HG03175 (cell line): ENCODE measurements around the gene SGPP1.
"Not testable (repeated sequence)": the region's sequence is repeated elsewhere in the genome, so short reads cannot be mapped to it uniquely, and the experiment has no call there.

ENCODE experiments used
- ATAC-seq: cut with Tn5 transposase; IDR thresholded peaks from one replicate; pipeline ENCODE4 v1.9.1; 2021; ENCODE audit warnings: mild to moderate bottlenecking, moderate library complexity; ENCODE audit not compliant: unreplicated experiment

The SGPP1 gene

GRCh38 chr14:63726499-63726898 lies 1.4 kb downstream of the SGPP1 start:
- no peak for ATAC-seq

- ATAC-seq: no peak
These were observed 1.9 kb downstream of the SGPP1 start for GRCh38 chr14:63725786-63726460.

DNA sequence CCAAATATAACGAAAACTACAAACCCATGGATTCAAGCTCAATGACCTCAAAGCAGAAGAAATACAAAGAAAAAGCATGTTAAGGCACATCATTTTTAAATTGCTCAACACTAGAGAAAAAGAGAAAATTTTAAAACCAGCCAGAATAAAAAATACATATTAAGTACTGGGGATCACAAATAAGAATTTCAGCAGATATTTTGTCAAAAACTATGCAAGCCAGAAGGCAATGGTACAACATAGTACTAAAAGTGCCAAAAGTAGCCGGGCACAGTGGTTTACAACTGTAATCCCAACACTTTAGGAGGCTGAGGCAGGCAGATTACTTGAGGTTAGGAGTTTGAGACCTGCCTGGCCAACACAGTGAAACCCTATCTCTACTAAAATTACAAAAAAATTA lies 10.2 kb downstream of the SGPP1 start:
- no peak for ATAC-seq

GRCh38 chr14:63715360-63715759 lies 12.5 kb downstream of the SGPP1 start:
- no peak for ATAC-seq

DNA sequence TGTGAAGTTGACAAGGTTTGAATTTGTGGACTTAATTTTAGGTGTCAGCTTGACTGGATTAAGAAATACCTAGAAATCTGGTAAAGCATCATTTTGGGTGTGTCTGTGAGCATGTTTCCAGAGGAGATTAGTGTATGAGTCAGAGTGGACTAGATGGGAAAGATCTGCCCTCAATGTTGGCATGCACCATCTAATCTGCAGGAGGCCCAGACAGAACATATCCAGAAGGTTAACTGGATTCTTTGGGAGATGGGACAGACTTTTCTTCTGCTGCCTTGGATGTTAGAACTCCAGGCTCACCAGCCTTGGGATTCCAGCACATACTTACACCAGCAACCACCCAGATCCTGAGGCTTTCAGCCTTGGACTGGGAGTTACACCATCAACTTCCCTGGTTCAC lies 14.1 kb downstream of the SGPP1 start:
- no peak for ATAC-seq

- no peak for ATAC-seq
These were observed 14.8 kb downstream of the SGPP1 start for GRCh38 chr14:63713058-63713457.

DNA sequence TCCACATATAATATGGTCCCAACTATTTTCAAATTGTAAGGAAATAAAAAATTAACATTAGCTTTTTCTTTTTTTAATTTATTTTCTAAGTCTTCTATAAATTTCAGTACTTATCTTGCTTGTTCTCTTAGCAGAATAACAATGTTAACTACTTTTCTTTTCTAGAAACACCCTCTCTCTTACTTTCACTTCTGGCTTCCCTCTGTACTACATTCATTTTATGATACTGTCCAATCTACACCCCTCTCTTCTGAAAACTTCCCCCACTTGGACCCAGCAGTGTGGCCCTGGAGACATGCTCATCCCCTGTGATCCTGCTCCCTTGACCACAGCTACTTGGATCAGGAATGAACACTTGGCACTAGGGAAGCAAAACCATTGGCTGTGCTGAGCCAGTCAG lies 15.7 kb downstream of the SGPP1 start:
- no peak for ATAC-seq

DNA sequence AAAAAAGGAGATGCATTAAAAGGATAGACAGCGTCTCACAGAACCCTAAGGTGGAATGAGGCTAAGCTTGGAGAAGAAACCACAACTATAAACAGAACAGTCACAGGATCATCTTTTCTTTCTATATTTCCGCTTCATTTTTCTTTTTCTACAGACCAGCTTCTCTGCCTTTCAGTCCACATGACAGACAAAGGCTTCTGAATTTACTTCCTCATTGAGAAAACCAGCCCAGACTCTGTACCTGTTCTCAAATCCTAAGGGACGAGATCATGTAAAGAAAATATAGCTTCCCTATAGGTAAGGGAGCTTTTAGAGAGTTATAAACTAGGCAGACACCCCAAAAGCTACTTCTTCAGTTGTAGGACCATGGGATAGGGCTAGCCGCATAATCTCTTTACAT lies 17.4 kb downstream of the SGPP1 start:
- no peak for ATAC-seq

GRCh38 chr14:63709589-63709988 lies 18.3 kb downstream of the SGPP1 start:
- no peak for ATAC-seq

DNA sequence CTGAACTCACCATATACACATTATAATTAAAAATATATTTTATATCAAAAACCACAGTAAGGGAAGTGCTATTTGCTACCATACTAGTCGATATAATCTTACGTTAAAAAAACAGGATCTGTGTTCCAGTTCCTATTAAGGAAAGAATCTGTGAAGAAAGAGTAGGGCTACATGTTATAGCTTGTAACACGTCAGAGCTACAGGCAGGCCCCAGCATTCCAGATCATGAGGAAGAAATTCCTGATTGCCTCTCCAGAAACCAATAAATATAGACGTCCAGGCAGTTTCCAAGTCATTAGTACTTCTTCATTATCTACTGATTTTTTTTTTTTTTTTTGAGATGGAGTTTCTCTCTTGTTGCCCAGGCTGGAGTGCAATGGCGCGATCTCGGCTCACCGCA lies 20.6 kb downstream of the SGPP1 start:
- no peak for ATAC-seq

DNA sequence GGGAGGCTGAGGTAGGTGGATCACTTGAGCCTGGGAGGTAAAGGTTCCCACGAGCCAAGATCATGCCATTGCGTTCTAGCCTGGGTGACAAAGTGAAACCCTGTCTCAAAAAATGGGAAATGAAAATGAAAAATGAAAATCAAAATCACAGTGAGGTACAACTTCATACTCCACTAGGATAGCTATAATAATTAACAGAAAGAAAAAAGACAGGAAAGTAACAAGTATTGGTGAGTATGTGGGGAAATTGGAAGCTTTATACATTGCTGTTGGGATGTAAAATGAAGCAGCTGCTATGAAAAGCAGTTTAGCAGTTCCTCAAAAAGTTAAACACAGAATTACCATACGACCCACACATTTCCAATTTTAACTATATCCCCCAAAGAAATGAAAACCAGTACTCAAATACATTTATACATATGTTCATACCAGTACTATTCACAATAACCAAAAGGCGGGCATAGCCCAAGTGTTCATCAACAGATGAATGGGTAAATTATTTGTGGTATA lies 22.2 kb downstream of the SGPP1 start:
- peak; percentile 51 for ATAC-seq

DNA sequence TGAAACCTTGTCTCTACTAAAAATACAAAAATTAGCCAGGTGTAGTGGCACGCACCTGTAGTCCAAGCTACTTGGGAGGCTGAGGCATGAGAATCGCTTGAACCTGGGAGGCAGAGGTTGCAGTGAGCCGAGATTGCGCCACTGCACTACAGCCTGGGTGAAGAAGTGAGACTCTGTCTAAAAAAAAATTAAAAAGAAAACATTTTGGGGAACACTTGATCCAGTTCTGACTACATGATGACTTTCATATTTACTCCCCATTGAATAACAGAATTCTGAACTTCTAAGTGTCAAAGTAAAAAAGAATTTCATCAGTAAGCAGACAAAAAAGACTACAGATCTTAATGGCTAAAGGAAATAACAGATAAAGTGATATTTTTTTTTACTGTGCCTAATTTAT lies 25.3 kb downstream of the SGPP1 start:
- ATAC-seq: not testable (repeated sequence)

GRCh38 chr14:63701606-63702299 lies 26.1 kb downstream of the SGPP1 start:
- ATAC-seq: no peak

GRCh38 chr14:63692310-63693020 lies 35.4 kb downstream of the SGPP1 start:
- no peak for ATAC-seq

- no peak for ATAC-seq
These were observed 38.7 kb downstream of the SGPP1 start for GRCh38 chr14:63689132-63689531.

DNA sequence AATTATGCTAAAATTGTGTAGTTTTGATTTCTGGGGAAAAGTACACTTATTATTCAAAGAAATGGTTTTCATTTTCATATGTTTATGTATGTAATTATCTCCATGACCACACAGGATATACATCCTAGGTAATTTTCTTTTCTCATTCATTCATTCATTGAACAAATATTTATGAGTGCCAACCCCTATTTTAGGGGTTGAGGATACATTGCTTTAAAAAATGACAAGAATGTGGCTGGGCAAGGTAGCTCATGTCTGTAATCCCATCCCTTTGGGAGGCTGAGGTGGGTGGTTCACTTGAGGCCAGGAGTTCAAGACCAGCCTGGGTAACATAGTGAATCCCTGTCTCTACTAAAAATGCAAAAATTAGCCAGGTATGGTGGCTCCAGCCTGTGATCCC lies 40.9 kb downstream of the SGPP1 start:
- ATAC-seq: no peak

- no peak for ATAC-seq
These were observed 42.5 kb downstream of the SGPP1 start for GRCh38 chr14:63685401-63685800.

GRCh38 chr14:63682727-63683593 lies 44.9 kb downstream of the SGPP1 start:
- no peak for ATAC-seq

DNA sequence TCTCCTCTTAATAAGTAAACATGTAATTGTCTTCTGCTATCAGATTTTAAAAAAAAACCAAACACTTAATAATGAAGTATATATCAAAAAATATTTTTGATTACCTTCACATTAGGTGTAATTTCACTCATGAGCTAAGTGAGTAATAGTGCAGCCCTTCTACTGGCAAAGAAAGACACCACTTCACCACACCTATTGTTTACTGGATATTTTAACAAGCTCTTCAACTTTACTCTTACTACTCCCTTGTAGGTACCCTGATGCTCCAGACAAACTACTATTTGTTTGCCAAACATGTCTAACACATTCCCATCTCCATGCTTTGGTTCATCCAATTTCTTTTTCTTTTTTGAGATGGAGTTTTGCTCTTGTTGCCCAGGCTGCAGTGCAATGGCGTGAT lies 49.3 kb downstream of the SGPP1 start:
- no peak for ATAC-seq

GRCh38 chr14:63677891-63678379 lies 49.9 kb downstream of the SGPP1 start:
- no peak for ATAC-seq

GRCh38 chr14:63676615-63677014 lies 51.2 kb downstream of the SGPP1 start:
- ATAC-seq: no peak
